ENCODE results near the gene AAK1.

Gene AAK1

GRCh38 chr2:69538872-69539548, 104.5 kb downstream of the AAK1 start:
- Histone ChIP-seq H3K9me3 (ENCODE audit: severe bottlenecking) (no peaks in the 10 kb centered on the region), H3K27me3 (ENCODE audit: insufficient read depth, poor library complexity, severe bottlenecking) (no peaks in the 10 kb centered on the region), H3K36me3 (ENCODE audit: low read depth) (peaks cover 9% of the 10 kb centered on the region; the same call in 1 of the 2 replicates), H3K4me3 (ENCODE audit: severe bottlenecking) (no peak overlapping the region), H3K27ac (ENCODE audit: poor library complexity, severe bottlenecking) (no peak overlapping the region), H3K4me1 (ENCODE audit: insufficient read depth, poor library complexity, severe bottlenecking) (peaks cover 3% of the 10 kb centered on the region)
- no peak for TF ChIP-seq CTCF (IDR thresholded peaks at IDR 0.05; ENCODE audit: poor library complexity, severe bottlenecking)
- peak; percentile 84 for ATAC-seq (ENCODE audit: low read depth)
- DNase-seq (ENCODE audit: low spot score) = no peak

- no peak for DNase-seq (ENCODE audit: low spot score)
- no peak overlapping the region for H3K4me3 ChIP-seq (ENCODE audit: severe bottlenecking)
- H3K27ac ChIP-seq (ENCODE audit: poor library complexity, severe bottlenecking) = no peak overlapping the region
- ATAC-seq (ENCODE audit: low read depth) = no peak
- H3K4me1 ChIP-seq (ENCODE audit: insufficient read depth, poor library complexity, severe bottlenecking) = peaks cover 3% of the 10 kb centered on the region
- H3K36me3 ChIP-seq (ENCODE audit: low read depth) = peaks cover 16% of the 10 kb centered on the region
- no peaks in the 10 kb centered on the region for H3K9me3 ChIP-seq (ENCODE audit: severe bottlenecking)
- no peaks in the 10 kb centered on the region for H3K27me3 ChIP-seq (ENCODE audit: insufficient read depth, poor library complexity, severe bottlenecking)
- no peak for TF ChIP-seq CTCF (IDR thresholded peaks at IDR 0.05; ENCODE audit: poor library complexity, severe bottlenecking)
Observed at GRCh38 chr2:69538249-69538648, 105.3 kb downstream of the AAK1 start.

GRCh38 chr2:69535817-69536241, 107.7 kb downstream of the AAK1 start:
- Histone ChIP-seq H3K9me3 (ENCODE audit: severe bottlenecking) (no peaks in the 10 kb centered on the region), H3K27me3 (ENCODE audit: insufficient read depth, poor library complexity, severe bottlenecking) (no peaks in the 10 kb centered on the region), H3K27ac (ENCODE audit: poor library complexity, severe bottlenecking) (no peak overlapping the region), H3K4me1 (ENCODE audit: insufficient read depth, poor library complexity, severe bottlenecking) (peaks cover 3% of the 10 kb centered on the region), H3K4me3 (ENCODE audit: severe bottlenecking) (no peak overlapping the region), H3K36me3 (ENCODE audit: low read depth) (peaks cover 21% of the 10 kb centered on the region)
- no peak for TF ChIP-seq CTCF (IDR thresholded peaks at IDR 0.05; ENCODE audit: poor library complexity, severe bottlenecking)
- ATAC-seq (ENCODE audit: low read depth) (no peak), DNase-seq (ENCODE audit: low spot score) (no peak)

GRCh38 chr2:69531186-69531585, 112.4 kb downstream of the AAK1 start:
- no peak for ATAC-seq (ENCODE audit: low read depth)
- Histone ChIP-seq H3K9me3 (ENCODE audit: severe bottlenecking) (no peaks in the 10 kb centered on the region), H3K4me1 (ENCODE audit: insufficient read depth, poor library complexity, severe bottlenecking) (no peaks in the 10 kb centered on the region), H3K4me3 (ENCODE audit: severe bottlenecking) (no peak overlapping the region), H3K27me3 (ENCODE audit: insufficient read depth, poor library complexity, severe bottlenecking) (no peaks in the 10 kb centered on the region), H3K36me3 (ENCODE audit: low read depth) (peaks cover 36% of the 10 kb centered on the region), H3K27ac (ENCODE audit: poor library complexity, severe bottlenecking) (no peak overlapping the region)
- TF ChIP-seq CTCF (IDR thresholded peaks at IDR 0.05; ENCODE audit: poor library complexity, severe bottlenecking) = no peak
- DNase-seq (ENCODE audit: low spot score) = no peak

- H3K4me3 ChIP-seq (ENCODE audit: severe bottlenecking) = no peak overlapping the region
- no peaks in the 10 kb centered on the region for H3K27me3 ChIP-seq (ENCODE audit: insufficient read depth, poor library complexity, severe bottlenecking)
- peaks cover 36% of the 10 kb centered on the region for H3K36me3 ChIP-seq (ENCODE audit: low read depth)
- TF ChIP-seq CTCF (IDR thresholded peaks at IDR 0.05; ENCODE audit: poor library complexity, severe bottlenecking) = no peak
- ATAC-seq (ENCODE audit: low read depth) (no peak), DNase-seq (ENCODE audit: low spot score) (no peak)
- H3K27ac ChIP-seq (ENCODE audit: poor library complexity, severe bottlenecking) = no peak overlapping the region
- H3K4me1 ChIP-seq (ENCODE audit: insufficient read depth, poor library complexity, severe bottlenecking) = no peaks in the 10 kb centered on the region
- no peaks in the 10 kb centered on the region for H3K9me3 ChIP-seq (ENCODE audit: severe bottlenecking)
Observed at GRCh38 chr2:69529480-69529879, 114.1 kb downstream of the AAK1 start.

Measured in RWPE2 (cell line).